HG03575 (cell line): ENCODE measurements around the gene GPR107.
"Not testable (repeated sequence)": the region's sequence is repeated elsewhere in the genome, so short reads cannot be mapped to it uniquely, and the experiment has no call there.

Experiments used
- ATAC-seq: cut with Tn5 transposase; IDR thresholded peaks from one replicate; pipeline ENCODE4 v1.9.1; 2021; ENCODE audit not compliant: unreplicated experiment, insufficient number of reproducible peaks, low FRiP score; ENCODE audit errors: extremely low read depth

GPR107 gene

GRCh38 chr9:130053504-130054324, at the start of gene GPR107:
TSS of gene GPR107 (plus strand) at chr9:130053906. CDS start at chr9:130053933, 27 bp downstream.
- no peak for ATAC-seq

- no peak for ATAC-seq
Measured at GRCh38 chr9:130003943-130004552, 49.7 kb upstream of the GPR107 start.

GRCh38 chr9:130006952-130007351, 46.8 kb upstream of the GPR107 start:
- ATAC-seq, result not testable (repeated sequence)

GRCh38 chr9:130008538-130008937, 45.2 kb upstream of the GPR107 start:
- ATAC-seq, result no peak

DNA sequence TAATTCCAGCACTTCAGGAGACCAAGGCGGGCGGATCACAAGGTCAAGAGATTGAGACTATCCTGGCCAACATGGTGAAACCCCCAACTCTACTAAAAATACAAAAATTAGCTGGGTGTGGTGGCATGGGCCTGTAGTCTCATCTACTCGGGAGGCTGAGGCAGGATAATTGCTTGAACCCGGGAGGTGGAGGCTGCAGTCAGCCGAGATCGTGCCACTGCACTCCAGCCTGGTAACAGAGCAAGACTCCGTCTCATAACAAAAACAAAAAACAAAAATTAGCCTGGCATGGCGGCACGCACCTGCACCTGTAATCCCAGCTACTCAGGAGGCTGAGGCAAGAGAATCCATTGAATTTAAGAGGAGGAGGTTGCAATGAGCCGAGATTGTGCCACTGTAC, 44.2 kb upstream of the GPR107 start:
- ATAC-seq, result not testable (repeated sequence)

GRCh38 chr9:130010151-130010988, 43.3 kb upstream of the GPR107 start:
- ATAC-seq, result no peak

GRCh38 chr9:130013326-130013725, 40.4 kb upstream of the GPR107 start:
- no peak for ATAC-seq

DNA sequence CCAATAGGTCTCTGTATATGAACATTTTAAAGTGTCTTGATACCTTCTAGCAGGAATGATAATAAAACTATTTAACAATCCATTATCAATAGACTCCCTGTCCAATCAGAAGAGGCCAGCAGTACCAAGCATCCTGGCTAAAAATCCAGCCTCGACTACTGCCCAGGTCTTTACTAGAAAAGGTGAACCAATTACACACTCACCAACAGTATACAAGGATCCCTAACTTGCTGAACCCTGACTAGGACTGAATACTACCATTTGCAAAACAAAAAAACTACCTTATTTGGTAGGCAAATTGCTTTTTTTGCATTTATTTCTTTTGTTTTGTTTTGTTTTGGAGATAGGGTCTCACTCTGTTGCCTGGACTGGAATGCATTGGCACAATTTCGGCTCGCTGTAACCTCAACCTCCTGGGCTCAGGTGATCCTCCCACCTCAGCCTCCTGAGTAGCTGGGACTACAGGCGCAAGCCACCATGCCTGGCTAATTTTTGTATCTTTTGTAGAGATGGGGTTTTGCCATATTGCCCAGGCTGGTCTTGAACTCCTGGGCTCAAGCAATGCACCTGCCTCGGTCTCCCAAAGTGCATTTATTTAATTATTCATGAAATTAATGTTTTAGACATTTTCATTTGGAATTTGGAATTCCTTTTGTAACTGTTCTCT, 38.2 kb upstream of the GPR107 start:
- no peak for ATAC-seq

GRCh38 chr9:130017076-130017475, 36.6 kb upstream of the GPR107 start:
- ATAC-seq, result no peak

GRCh38 chr9:130017510-130017909, 36.2 kb upstream of the GPR107 start:
- not testable (repeated sequence) for ATAC-seq

- ATAC-seq, result no peak
Measured at GRCh38 chr9:130018265-130018664, 35.4 kb upstream of the GPR107 start.

DNA sequence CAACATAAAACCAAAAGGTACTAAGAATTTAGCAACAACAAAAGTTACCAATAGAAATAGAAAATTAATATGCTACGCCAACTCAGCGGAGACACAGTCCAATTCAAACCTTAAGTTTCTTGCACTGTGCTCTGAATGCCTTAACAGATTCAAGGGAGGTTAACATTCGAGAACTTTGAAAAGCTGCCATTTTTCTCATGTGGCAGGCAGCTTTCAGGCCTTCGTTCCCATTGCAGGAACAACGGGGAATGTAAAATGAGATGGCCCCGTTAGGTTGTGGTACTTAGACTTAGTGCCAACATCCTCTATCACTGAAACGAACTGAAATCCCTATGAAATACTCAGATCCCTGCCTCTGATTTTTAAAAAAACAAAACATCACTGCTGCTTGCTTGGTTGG, 33.1 kb upstream of the GPR107 start:
- ATAC-seq, result no peak

DNA sequence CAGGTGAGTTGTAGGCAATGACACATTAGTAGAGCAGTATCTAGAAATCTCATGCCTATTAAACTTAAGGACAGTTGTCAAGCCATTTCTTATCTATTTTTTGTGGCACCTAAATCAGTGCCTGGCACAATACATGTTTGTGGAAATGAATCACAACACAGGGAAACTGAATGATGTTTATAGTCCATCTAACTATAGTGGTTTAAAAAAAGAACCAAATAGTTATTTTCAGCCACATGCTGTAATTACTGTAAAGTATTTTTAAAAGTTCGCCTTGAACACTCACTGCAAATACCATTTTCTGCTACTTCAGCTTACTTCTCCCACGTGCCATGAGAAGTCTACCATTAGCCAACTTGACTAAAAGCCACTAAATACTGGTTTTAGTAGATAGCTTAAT, 32.6 kb upstream of the GPR107 start:
- ATAC-seq, result no peak

DNA sequence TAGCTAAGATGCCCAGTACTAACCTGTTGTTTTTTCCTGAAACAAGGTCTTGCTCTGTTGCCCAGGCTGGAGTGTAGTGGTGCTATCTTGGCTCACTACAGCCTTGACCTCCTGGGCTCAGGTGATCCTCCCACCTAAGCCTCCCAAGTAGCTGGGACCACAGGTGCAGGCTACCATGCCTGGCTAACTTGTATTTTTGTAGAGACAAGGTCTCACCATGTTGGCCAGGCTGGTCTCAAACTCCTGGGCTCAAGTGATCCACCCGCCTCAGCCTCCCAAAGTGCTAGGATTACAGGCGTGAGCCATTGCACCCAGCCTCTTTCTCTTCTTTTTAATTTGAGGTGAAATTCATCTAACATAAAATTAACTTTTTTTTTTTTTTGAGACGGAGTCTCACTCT, 31.9 kb upstream of the GPR107 start:
- not testable (repeated sequence) for ATAC-seq

- ATAC-seq, result no peak
Measured at GRCh38 chr9:130022566-130023143, 31.1 kb upstream of the GPR107 start.

DNA sequence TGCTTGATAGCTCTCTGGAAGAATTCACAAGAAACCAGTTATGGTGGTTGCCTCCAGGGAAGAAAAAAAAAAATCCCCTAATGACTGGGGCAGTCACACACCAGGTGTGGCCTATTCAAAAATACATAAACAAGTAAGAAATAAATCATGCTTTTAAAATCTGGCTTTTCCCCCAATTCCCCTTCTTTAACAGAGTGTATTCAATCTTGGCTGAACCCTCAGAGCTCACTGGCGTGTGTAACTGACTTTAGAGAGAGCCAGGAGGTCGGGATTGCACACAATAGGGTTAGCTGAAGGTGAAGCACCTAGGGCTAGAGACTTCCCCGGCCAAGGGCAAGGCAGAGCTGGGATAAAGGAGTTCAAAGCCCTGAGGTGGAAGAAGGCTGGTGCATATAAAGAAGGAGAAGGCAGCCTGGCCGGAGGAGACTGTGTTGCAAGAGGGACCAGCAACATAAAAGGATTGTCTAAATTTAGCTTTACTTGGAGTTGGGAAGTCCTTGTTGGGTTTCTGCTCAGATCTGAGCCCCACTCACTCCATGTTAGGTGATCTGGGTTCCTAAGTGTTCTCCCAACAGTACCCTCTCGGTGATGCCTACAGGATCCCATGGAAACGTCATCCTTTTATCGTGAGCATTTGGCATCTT, 30.4 kb upstream of the GPR107 start:
- ATAC-seq, result no peak

DNA sequence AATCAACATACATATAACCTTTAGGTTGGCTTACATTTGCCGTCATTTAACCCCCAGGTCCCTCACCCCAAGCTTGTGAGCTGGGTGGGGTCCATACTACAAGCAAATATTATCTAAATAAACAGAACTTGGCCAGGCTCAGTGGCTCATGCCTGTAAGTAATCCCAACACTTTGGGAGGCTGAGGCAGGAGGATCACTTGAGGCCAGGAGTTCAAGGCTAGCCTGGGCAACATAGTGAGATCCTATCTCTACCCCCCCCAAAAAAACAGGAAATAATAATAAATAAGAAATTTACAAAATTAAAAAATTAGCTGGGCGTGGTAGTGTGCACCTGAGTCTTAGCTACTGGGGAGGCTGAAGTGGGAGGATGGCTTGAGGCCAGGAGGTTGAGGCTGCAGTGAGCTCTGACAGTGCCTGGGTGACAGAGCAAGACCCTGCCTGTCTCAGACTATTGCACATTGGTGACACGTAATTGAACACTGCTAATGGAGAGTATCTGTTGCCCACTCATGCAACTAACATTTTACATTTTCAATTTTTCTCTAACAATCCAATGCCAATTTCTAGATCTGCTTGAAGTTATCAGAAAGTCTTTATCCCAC, 29.6 kb upstream of the GPR107 start:
- no peak for ATAC-seq

DNA sequence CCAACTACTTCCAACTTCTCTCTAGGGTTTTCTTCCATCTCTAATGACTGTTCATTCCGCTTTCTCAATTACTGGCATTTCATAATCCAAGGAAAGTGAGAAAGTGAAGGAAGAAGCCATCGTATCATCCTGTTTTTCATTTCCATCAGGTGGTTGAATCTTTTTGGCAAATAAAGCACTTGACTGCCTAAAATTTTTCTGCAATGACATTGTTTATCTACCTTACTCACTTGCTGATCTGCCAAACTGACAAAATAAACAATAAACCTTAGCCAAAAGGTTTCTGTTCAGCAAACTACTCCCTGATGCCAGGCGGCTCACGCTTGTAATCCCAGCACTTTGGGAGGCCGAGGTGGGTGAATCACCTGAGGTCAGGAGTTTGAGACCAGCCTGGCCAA, 29.1 kb upstream of the GPR107 start:
- ATAC-seq, result no peak
